ENCODE results near the gene PGAP6. TPM values are rescaled to one million over a fixed set of nuclear protein-coding genes. Genes with fewer than 3 reads are reported as not detected.
A peak's percentile ranks its signal among the peaks of the same experiment; 100 is the strongest.

Gene PGAP6
- total RNA-seq, 1 donor: 54.3 TPM

GRCh38 chr16:361872-362701, 19.7 kb downstream of the PGAP6 start:
- H3K27me3 ChIP-seq (ENCODE audit: insufficient read depth, low read length): peaks cover 8% of the 10 kb centered on the region
- peak; percentile 100 for DNase-seq (ENCODE audit: insufficient read length, low spot score, missing footprints)
- peaks cover 3% of the 10 kb centered on the region for H3K36me3 ChIP-seq (ENCODE audit: insufficient read depth, low read length)
- H3K9me3 ChIP-seq (ENCODE audit: low read depth, low read length): no peaks in the 10 kb centered on the region
- H3K4me3 ChIP-seq (ENCODE audit: insufficient read depth, low read length): no peak overlapping the region
- no peak overlapping the region for H3K27ac ChIP-seq (ENCODE audit: low read depth, low read length)
- H3K79me2 ChIP-seq (ENCODE audit: insufficient read depth, low read length): no peaks in the 10 kb centered on the region
- peak; percentile 66 for TF ChIP-seq CTCF (IDR thresholded peaks at IDR 0.05; ENCODE audit: extremely low read depth, low read depth, low read length)
- no peaks in the 10 kb centered on the region for H4K20me1 ChIP-seq (ENCODE audit: insufficient read depth, low read length)
- H3K4me2 ChIP-seq (ENCODE audit: insufficient read depth, low read length): no peak overlapping the region
- H3K4me1 ChIP-seq (ENCODE audit: insufficient read depth, low read length): no peaks in the 10 kb centered on the region
- peak overlapping the region; percentile 1 for H2AFZ ChIP-seq (ENCODE audit: low read length)

- TF ChIP-seq CTCF (IDR thresholded peaks at IDR 0.05; ENCODE audit: extremely low read depth, low read depth, low read length): no peak
- H3K4me2 ChIP-seq (ENCODE audit: insufficient read depth, low read length): no peak overlapping the region
- no peak overlapping the region for H3K4me3 ChIP-seq (ENCODE audit: insufficient read depth, low read length)
- no peaks in the 10 kb centered on the region for H4K20me1 ChIP-seq (ENCODE audit: insufficient read depth, low read length)
- H3K27ac ChIP-seq (ENCODE audit: low read depth, low read length): no peak overlapping the region
- no peaks in the 10 kb centered on the region for H3K79me2 ChIP-seq (ENCODE audit: insufficient read depth, low read length)
- H3K36me3 ChIP-seq (ENCODE audit: insufficient read depth, low read length): no peaks in the 10 kb centered on the region
- DNase-seq (ENCODE audit: insufficient read length, low spot score, missing footprints): no peak
- no peaks in the 10 kb centered on the region for H3K9me3 ChIP-seq (ENCODE audit: low read depth, low read length)
- H3K4me1 ChIP-seq (ENCODE audit: insufficient read depth, low read length): no peaks in the 10 kb centered on the region
- no peak overlapping the region for H2AFZ ChIP-seq (ENCODE audit: low read length)
- H3K27me3 ChIP-seq (ENCODE audit: insufficient read depth, low read length): peaks cover 8% of the 10 kb centered on the region
Observed at GRCh38 chr16:361341-361871, 20.4 kb downstream of the PGAP6 start.

GRCh38 chr16:360698-361336, 21.0 kb downstream of the PGAP6 start:
- H3K79me2 ChIP-seq (ENCODE audit: insufficient read depth, low read length): no peaks in the 10 kb centered on the region
- DNase-seq (ENCODE audit: insufficient read length, low spot score, missing footprints): no peak
- H3K4me2 ChIP-seq (ENCODE audit: insufficient read depth, low read length): no peak overlapping the region
- H3K9me3 ChIP-seq (ENCODE audit: low read depth, low read length): no peaks in the 10 kb centered on the region
- H3K27me3 ChIP-seq (ENCODE audit: insufficient read depth, low read length): peaks cover 8% of the 10 kb centered on the region
- no peaks in the 10 kb centered on the region for H4K20me1 ChIP-seq (ENCODE audit: insufficient read depth, low read length)
- no peak for TF ChIP-seq CTCF (IDR thresholded peaks at IDR 0.05; ENCODE audit: extremely low read depth, low read depth, low read length)
- no peak overlapping the region for H3K4me3 ChIP-seq (ENCODE audit: insufficient read depth, low read length)
- H3K4me1 ChIP-seq (ENCODE audit: insufficient read depth, low read length): no peaks in the 10 kb centered on the region
- no peaks in the 10 kb centered on the region for H3K36me3 ChIP-seq (ENCODE audit: insufficient read depth, low read length)
- H3K27ac ChIP-seq (ENCODE audit: low read depth, low read length): no peak overlapping the region
- no peak overlapping the region for H2AFZ ChIP-seq (ENCODE audit: low read length)
